Neural progenitor cell (in vitro differentiated cells): ENCODE results near the gene REXO1. TPM values are rescaled to one million over a fixed set of nuclear protein-coding genes. Genes with fewer than 3 reads are reported as not detected.

ENCODE experiments used
- DNase-seq: peaks from one replicate; pipeline ENCODE4 v3.0.0-alpha.2; 2016; ENCODE audit warnings: low spot score
- H2AFZ ChIP-seq: fragments of 200-600 bp; sonication (generic); replicated peaks from 2 replicates; pipeline ENCODE4 v1.6.1; 2016; ENCODE audit warnings: antibody characterized with exemption
- H3F3A ChIP-seq: fragments of 200-600 bp; sonication (generic); 2 replicates; pipeline ENCODE4 v1.6.1; 2016; ENCODE audit warnings: antibody characterized with exemption, low read depth
- H3K27ac ChIP-seq: fragments of 200-600 bp; sonication (generic); 2 replicates; pipeline ENCODE4 v1.5.1; 2016; ENCODE audit warnings: mild to moderate bottlenecking
- H3K27me3 ChIP-seq: fragments of 200-600 bp; sonication (generic); 2 replicates; pipeline ENCODE4 v1.6.1; 2016; ENCODE audit warnings: mild to moderate bottlenecking, moderate library complexity
- H3K36me3 ChIP-seq: fragments of 200-600 bp; sonication (generic); 2 replicates; pipeline ENCODE4 v1.5.1; 2016
- H3K4me1 ChIP-seq: fragments of 200-600 bp; sonication (generic); 2 replicates; pipeline ENCODE4 v1.6.1; 2016; ENCODE audit warnings: mixed run types
- H3K4me2 ChIP-seq: fragments of 200-600 bp; sonication (generic); 2 replicates; pipeline ENCODE4 v1.6.1; 2016
- H3K4me3 ChIP-seq: fragments of 200-600 bp; sonication (generic); 2 replicates; pipeline ENCODE4 v1.5.1; 2016
- H3K79me2 ChIP-seq: fragments of 200-600 bp; sonication (generic); 2 replicates; pipeline ENCODE4 v1.6.1; 2016; ENCODE audit warnings: low read depth
- H3K9ac ChIP-seq: fragments of 200-600 bp; sonication (generic); 2 replicates; pipeline ENCODE4 v1.6.1; 2016
- H3K9me3 ChIP-seq: fragments of 200-600 bp; sonication (generic); 2 replicates; pipeline ENCODE4 v1.5.1; 2016; ENCODE audit warnings: low read depth
- H4K20me1 ChIP-seq: fragments of 200-600 bp; sonication (generic); 2 replicates; pipeline ENCODE4 v1.6.1; 2016; ENCODE audit warnings: low read depth
- H3K27ac Mint-ChIP-seq: 3 replicates; pipeline ENCODE4 v1.8.0; 2021; ENCODE audit warnings: mixed read lengths
- H3K27me3 Mint-ChIP-seq: 2 replicates; pipeline ENCODE4 v1.8.0; 2022; ENCODE audit warnings: low read depth, mild to moderate bottlenecking, inconsistent platforms, moderate library complexity, mixed read lengths; ENCODE audit not compliant: insufficient read depth
- H3K36me3 Mint-ChIP-seq: 3 replicates; pipeline ENCODE4 v1.8.0; 2021; ENCODE audit warnings: mixed read lengths
- H3K4me1 Mint-ChIP-seq: 3 replicates; pipeline ENCODE4 v1.8.0; 2021; ENCODE audit warnings: mixed read lengths
- H3K4me3 Mint-ChIP-seq: 3 replicates; pipeline ENCODE4 v1.8.0; 2021; ENCODE audit warnings: mild to moderate bottlenecking, moderate library complexity, mixed read lengths
- H3K9me3 Mint-ChIP-seq: 3 replicates; pipeline ENCODE4 v1.8.0; 2020; ENCODE audit warnings: mixed read lengths
- EZH2 ChIP-seq: fragments of 200-600 bp; sonication (generic); IDR thresholded peaks from 2 replicates; pipeline ENCODE4 v1.6.1; 2017; ENCODE audit warnings: antibody characterized with exemption, mild to moderate bottlenecking, moderate library complexity
- EZH2phosphoT487 ChIP-seq: fragments of 200-600 bp; sonication (generic); IDR thresholded peaks from 2 replicates; pipeline ENCODE4 v1.6.1; 2017; ENCODE audit warnings: antibody characterized with exemption
- total RNA-seq: library from RNA; depleted of rRNA; stranded (reverse); fragments of >200 nt; gene quantifications from 2 replicates; pipeline ENCODE4 v1.2.3, GENCODE V29; 2015; ENCODE audit warnings: low replicate concordance
- TF ChIP-seq, protein P1 (sequence below): fragments of 200-600 bp; sonication (generic); IDR thresholded peaks from 2 replicates; pipeline ENCODE4 v1.5.1; 2017; ENCODE audit warnings: antibody characterized with exemption, mild to moderate bottlenecking

REXO1 gene
- total RNA-seq, 1 donor from 2014 or later: 38.7 TPM

- no peak overlapping the region for H3K4me2 ChIP-seq
- no peaks in the 10 kb centered on the region for H3K9me3 Mint-ChIP-seq
- H3K36me3 Mint-ChIP-seq: no peaks in the 10 kb centered on the region
- H3K9me3 ChIP-seq: no peaks in the 10 kb centered on the region
- H3K36me3 ChIP-seq: no peaks in the 10 kb centered on the region
- H3K4me3 ChIP-seq: no peak overlapping the region
- H3K27me3 Mint-ChIP-seq: peaks cover 4% of the 10 kb centered on the region
- H3K27ac Mint-ChIP-seq: peak overlapping the region; percentile 60
- peaks cover 30% of the 10 kb centered on the region for H3F3A ChIP-seq
- H3K27me3 ChIP-seq: peaks cover 11% of the 10 kb centered on the region
- H3K9ac ChIP-seq: no peak overlapping the region
- peaks cover 8% of the 10 kb centered on the region for H4K20me1 ChIP-seq
- H3K27ac ChIP-seq: no peak overlapping the region
- peak overlapping the region; percentile 71 for H3K4me3 Mint-ChIP-seq
- no peak overlapping the region for H2AFZ ChIP-seq
- TF ChIP-seq, protein P1, sequence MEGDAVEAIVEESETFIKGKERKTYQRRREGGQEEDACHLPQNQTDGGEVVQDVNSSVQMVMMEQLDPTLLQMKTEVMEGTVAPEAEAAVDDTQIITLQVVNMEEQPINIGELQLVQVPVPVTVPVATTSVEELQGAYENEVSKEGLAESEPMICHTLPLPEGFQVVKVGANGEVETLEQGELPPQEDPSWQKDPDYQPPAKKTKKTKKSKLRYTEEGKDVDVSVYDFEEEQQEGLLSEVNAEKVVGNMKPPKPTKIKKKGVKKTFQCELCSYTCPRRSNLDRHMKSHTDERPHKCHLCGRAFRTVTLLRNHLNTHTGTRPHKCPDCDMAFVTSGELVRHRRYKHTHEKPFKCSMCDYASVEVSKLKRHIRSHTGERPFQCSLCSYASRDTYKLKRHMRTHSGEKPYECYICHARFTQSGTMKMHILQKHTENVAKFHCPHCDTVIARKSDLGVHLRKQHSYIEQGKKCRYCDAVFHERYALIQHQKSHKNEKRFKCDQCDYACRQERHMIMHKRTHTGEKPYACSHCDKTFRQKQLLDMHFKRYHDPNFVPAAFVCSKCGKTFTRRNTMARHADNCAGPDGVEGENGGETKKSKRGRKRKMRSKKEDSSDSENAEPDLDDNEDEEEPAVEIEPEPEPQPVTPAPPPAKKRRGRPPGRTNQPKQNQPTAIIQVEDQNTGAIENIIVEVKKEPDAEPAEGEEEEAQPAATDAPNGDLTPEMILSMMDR: no peak
- TF ChIP-seq EZH2 (no peak), EZH2phosphoT487 (no peak)
- no peak for DNase-seq
- peaks cover under 1% of the 10 kb centered on the region for H3K4me1 ChIP-seq
- H3K79me2 ChIP-seq: peaks cover 14% of the 10 kb centered on the region
- H3K4me1 Mint-ChIP-seq: peaks cover 6% of the 10 kb centered on the region
Observed at GRCh38 chr19:1866693-1867348, 18.5 kb upstream of the REXO1 start.

GRCh38 chr19:1865172-1866010 lies 17.1 kb upstream of the REXO1 start:
- Histone ChIP-seq H3K4me2 (peak overlapping the region; percentile 83), H3K9ac (peak overlapping the region; percentile 38), H3K27ac (no peak overlapping the region), H3K79me2 (peaks cover 18% of the 10 kb centered on the region), H3K27me3 (peaks cover 25% of the 10 kb centered on the region), H4K20me1 (peaks cover 22% of the 10 kb centered on the region), H2AFZ (no peak overlapping the region), H3K4me3 (peak overlapping the region; percentile 69), H3K4me1 (peaks cover 15% of the 10 kb centered on the region), H3K9me3 (no peaks in the 10 kb centered on the region), H3F3A (peaks cover 44% of the 10 kb centered on the region), H3K36me3 (no peaks in the 10 kb centered on the region)
- peaks cover 17% of the 10 kb centered on the region for H3K4me1 Mint-ChIP-seq
- H3K27ac Mint-ChIP-seq: no peak overlapping the region
- peaks cover 12% of the 10 kb centered on the region for H3K27me3 Mint-ChIP-seq
- DNase-seq: no peak
- H3K9me3 Mint-ChIP-seq: no peaks in the 10 kb centered on the region
- H3K36me3 Mint-ChIP-seq: no peaks in the 10 kb centered on the region
- TF ChIP-seq EZH2phosphoT487 (no peak), EZH2 (no peak)
- TF ChIP-seq, protein P1: no peak
- H3K4me3 Mint-ChIP-seq: peak overlapping the region; percentile 79

GRCh38 chr19:1864480-1865171 lies 16.3 kb upstream of the REXO1 start:
- Histone ChIP-seq H3F3A (peaks cover 46% of the 10 kb centered on the region), H3K9me3 (no peaks in the 10 kb centered on the region), H3K27ac (peak overlapping the region; percentile 8), H2AFZ (peak overlapping the region; percentile 69), H3K4me2 (peak overlapping the region; percentile 83), H3K9ac (peak overlapping the region; percentile 38), H3K4me1 (peaks cover 23% of the 10 kb centered on the region), H3K4me3 (peak overlapping the region; percentile 69), H3K27me3 (peaks cover 33% of the 10 kb centered on the region), H3K36me3 (no peaks in the 10 kb centered on the region), H4K20me1 (peaks cover 30% of the 10 kb centered on the region), H3K79me2 (peaks cover 26% of the 10 kb centered on the region)
- peaks cover 17% of the 10 kb centered on the region for H3K4me1 Mint-ChIP-seq
- no peaks in the 10 kb centered on the region for H3K9me3 Mint-ChIP-seq
- TF ChIP-seq, protein P1: peak; percentile 74
- no peak for TF ChIP-seq EZH2
- no peaks in the 10 kb centered on the region for H3K36me3 Mint-ChIP-seq
- H3K4me3 Mint-ChIP-seq: peak overlapping the region; percentile 82
- DNase-seq: peak; percentile 91
- no peak overlapping the region for H3K27ac Mint-ChIP-seq
- peaks cover 12% of the 10 kb centered on the region for H3K27me3 Mint-ChIP-seq
